H1 (cell line): Measurements from ENCODE around the gene C3. TPM values are rescaled to one million over a fixed set of nuclear protein-coding genes. Genes with fewer than 3 reads are reported as not detected.

Source experiments
- CTCF ChIA-PET: fragments of 300-600 bp; sonication (Branson Sonifier 250); formaldehyde crosslinking; loops from one replicate; lab custom pipeline; 2021; ENCODE audit not compliant: partially characterized antibody; lab: Charles Lee
- POLR2A ChIA-PET: fragments of 300-600 bp; sonication (Branson Sonifier 250); formaldehyde crosslinking; loops from one replicate; lab custom pipeline; 2021; ENCODE audit warnings: inconsistent platforms; ENCODE audit not compliant: partially characterized antibody; lab: Charles Lee
- DNase-seq, 2 experiments: peaks; one replicate each; pipeline versions ENCODE4 v3.0.0 to v3.0.0-alpha.2; 2010 to 2022; ENCODE audit warnings: low spot score in 2 of 2, low read depth in 1 of 2, mixed read lengths in 1 of 2
- FAIRE-seq: peaks from 2 replicates; lab custom pipeline; 2011; peaks lifted over from hg19 to GRCh38; lab: Jason Lieb, UNC
- H2AFZ ChIP-seq: 2 replicates; pipeline ENCODE4 v1.8.1; 2012; ENCODE audit warnings: low read length, inconsistent platforms
- H2AK5ac ChIP-seq: 2 replicates; pipeline ENCODE4 v1.6.1; 2013; ENCODE audit warnings: low read depth, low read length
- H2BK120ac ChIP-seq: replicated peaks from 2 replicates; pipeline ENCODE3; 2013; ENCODE audit warnings: low read depth, low read length, inconsistent platforms
- H2BK12ac ChIP-seq: 2 replicates; pipeline ENCODE4 v1.6.1; 2013; ENCODE audit warnings: low read depth, low read length
- H2BK15ac ChIP-seq: 2 replicates; pipeline ENCODE4 v1.6.1; 2013; ENCODE audit warnings: low read length
- H2BK20ac ChIP-seq: 2 replicates; pipeline ENCODE4 v1.6.1; 2013; ENCODE audit warnings: low read length
- H2BK5ac ChIP-seq: 2 replicates; pipeline ENCODE4 v1.6.1; 2013; ENCODE audit warnings: low read depth, low read length
- H3K14ac ChIP-seq: 2 replicates; pipeline ENCODE4 v1.6.1; 2013; ENCODE audit warnings: inconsistent platforms; ENCODE audit not compliant: insufficient read length
- H3K18ac ChIP-seq: 2 replicates; pipeline ENCODE4 v1.6.1; 2013; ENCODE audit warnings: low read length; ENCODE audit errors: extremely low read depth
- H3K23ac ChIP-seq: 2 replicates; pipeline ENCODE4 v1.6.1; 2013; ENCODE audit warnings: inconsistent platforms; ENCODE audit not compliant: insufficient read length
- H3K23me2 ChIP-seq: 2 replicates; pipeline ENCODE4 v1.6.1; 2013; ENCODE audit warnings: low read depth, low read length
- H3K27ac ChIP-seq: 2 replicates; pipeline ENCODE4 v1.6.1; 2011; ENCODE audit warnings: low read depth, low read length, inconsistent platforms
- H3K27me3 ChIP-seq, 4 experiments: replicated peaks in 1 of 4; 1 replicate in 1 of 4; 2 replicates in 3 of 4; pipeline versions ENCODE4 v1.6.1 to v1.8.1; 2011 to 2013; ENCODE audit warnings: low read length in 3 of 4, mild to moderate bottlenecking in 3 of 4, inconsistent platforms in 2 of 4, mixed read lengths in 2 of 4, moderate library complexity in 1 of 4; ENCODE audit not compliant: control insufficient read depth in 3 of 4, insufficient read depth in 3 of 4; ENCODE audit errors: extremely low read depth in 1 of 4
- H3K36me3 ChIP-seq, 4 experiments: 2 replicates each; pipeline versions ENCODE4 v1.6.1 to v1.8.1; 2011 to 2013; ENCODE audit warnings: mild to moderate bottlenecking in 4 of 4, low read length in 3 of 4, moderate library complexity in 2 of 4, control low read depth in 1 of 4, inconsistent platforms in 1 of 4; ENCODE audit not compliant: insufficient read depth in 4 of 4, control insufficient read depth in 2 of 4
- H3K4ac ChIP-seq: replicated peaks from 2 replicates; pipeline ENCODE3; 2013; ENCODE audit warnings: low read length, low read depth, mixed read lengths, inconsistent platforms; ENCODE audit not compliant: insufficient read length
- H3K4me1 ChIP-seq, 4 experiments: replicated peaks in 1 of 4; 1 replicate in 1 of 4; 2 replicates in 3 of 4; pipeline versions ENCODE4 v1.6.1 to v1.8.1; 2011 to 2013; ENCODE audit warnings: low read length in 3 of 4, inconsistent platforms in 2 of 4, mixed read lengths in 1 of 4; ENCODE audit not compliant: insufficient read depth in 4 of 4, control insufficient read depth in 3 of 4
- H3K4me2 ChIP-seq, 2 experiments: 2 replicates each; pipeline versions ENCODE4 v1.6.1 to v1.8.1; 2011 to 2013; ENCODE audit warnings: low read depth in 2 of 2, low read length in 2 of 2, control low read depth in 1 of 2, inconsistent platforms in 1 of 2, mild to moderate bottlenecking in 1 of 2; ENCODE audit not compliant: insufficient read depth in 1 of 2
- H3K4me3 ChIP-seq, 4 experiments: fragments of 200-600, 300-600 bp in 1 of 4; sonication (generic), shearing (Covaris generic), sonication (Bioruptor Twin) in 1 of 4; 2 replicates each; pipeline versions ENCODE4 v1.5.1 to v1.8.1; 2011 to 2016; ENCODE audit warnings: low read length in 4 of 4, low read depth in 3 of 4, control low read depth in 2 of 4, inconsistent platforms in 2 of 4, mild to moderate bottlenecking in 2 of 4, mixed read lengths in 1 of 4, moderate library complexity in 1 of 4; ENCODE audit not compliant: insufficient read depth in 2 of 4; ENCODE audit errors: extremely low read depth in 1 of 4
- H3K56ac ChIP-seq: replicated peaks from 2 replicates; pipeline ENCODE3; 2013; ENCODE audit warnings: low read depth, mild to moderate bottlenecking, mixed read lengths, low read length, inconsistent platforms; ENCODE audit not compliant: insufficient read length
- H3K79me1 ChIP-seq: 2 replicates; pipeline ENCODE4 v1.6.1; 2013; ENCODE audit warnings: low read depth, low read length, control low read depth
- H3K79me2 ChIP-seq, 2 experiments: 2 replicates each; pipeline versions ENCODE4 v1.6.1 to v1.8.1; 2012 to 2013; ENCODE audit warnings: low read length in 2 of 2, mild to moderate bottlenecking in 2 of 2, inconsistent platforms in 1 of 2; ENCODE audit not compliant: insufficient read depth in 2 of 2, control insufficient read depth in 1 of 2
- H3K9ac ChIP-seq, 4 experiments: replicated peaks in 1 of 4; 1 replicate in 1 of 4; 2 replicates in 3 of 4; pipeline versions ENCODE4 v1.6.1 to v1.8.1; 2011 to 2013; ENCODE audit warnings: low read depth in 3 of 4, low read length in 3 of 4, control low read depth in 2 of 4, mild to moderate bottlenecking in 2 of 4, moderate library complexity in 2 of 4, inconsistent platforms in 1 of 4; ENCODE audit errors: extremely low read depth in 1 of 4
- H3K9me3 ChIP-seq, 2 experiments: 2 replicates each; pipeline versions ENCODE4 v1.6.1 to v1.8.1; 2012 to 2013; ENCODE audit warnings: mild to moderate bottlenecking in 2 of 2, moderate library complexity in 2 of 2, control low read depth in 1 of 2, inconsistent platforms in 1 of 2, low read depth in 1 of 2, low read length in 1 of 2, mixed read lengths in 1 of 2; ENCODE audit not compliant: insufficient read depth in 2 of 2
- H4K20me1 ChIP-seq, 2 experiments: replicated peaks in 1 of 2; 2 replicates each; pipeline versions ENCODE3 to v1.8.1; 2011 to 2013; ENCODE audit warnings: inconsistent platforms in 2 of 2, low read length in 2 of 2, mild to moderate bottlenecking in 1 of 2; ENCODE audit not compliant: insufficient read depth in 2 of 2, control insufficient read depth in 1 of 2
- H4K5ac ChIP-seq: 2 replicates; pipeline ENCODE4 v1.6.1; 2013; ENCODE audit warnings: low read length, low read depth, mixed read lengths, inconsistent platforms; ENCODE audit not compliant: insufficient read length
- H4K8ac ChIP-seq: 2 replicates; pipeline ENCODE4 v1.8.0; 2013; ENCODE audit warnings: mild to moderate bottlenecking, moderate library complexity, low read length, inconsistent platforms; ENCODE audit not compliant: insufficient read depth; ENCODE audit errors: extremely low read depth
- H4K91ac ChIP-seq: replicated peaks from 2 replicates; pipeline ENCODE3; 2013; ENCODE audit warnings: low read length, mixed read lengths, inconsistent platforms; ENCODE audit not compliant: insufficient read length
- HDAC6 ChIP-seq: IDR thresholded peaks from one replicate; pipeline ENCODE4 v1.7.1; 2012; ENCODE audit warnings: low read depth, mild to moderate bottlenecking, inconsistent platforms, low read length, moderate library complexity
- WGBS, 2 experiments: shearing (Covaris generic) in 1 of 2; methylation state at CpG; one replicate each; pipeline versions ENCODE4 v1.1.6 to v1.1.7; 2013 to 2015; ENCODE audit warnings: low lambda C conversion rate in 2 of 2, mixed read lengths in 2 of 2, inconsistent platforms in 1 of 2, low coverage in 1 of 2, missing lambda C conversion rate in 1 of 2; ENCODE audit not compliant: insufficient replicate concordance in 2 of 2, insufficient coverage in 1 of 2, insufficient read length in 1 of 2; ENCODE audit errors: extremely low coverage in 1 of 2, missing lambda C conversion rate in 1 of 2; 5-methylcytosine and 5-hydroxymethylcytosine counted together
- polyA plus RNA-seq, 7 experiments: library from polyadenylated mRNA; depleted of rRNA in 3 of 7; stranded (reverse) in 5 of 7; unstranded in 2 of 7; fragments of >200 nt in 5 of 7; fragments of 200-250 nt in 2 of 7; gene quantifications; 1 replicate in 5 of 7; 2 replicates in 1 of 7; 4 replicates in 1 of 7; pipeline versions ENCODE4 v1.2.1 to v1.2.3, GENCODE V29; 2011 to 2013; ENCODE audit warnings: missing spikeins in 2 of 7, mixed read lengths in 2 of 7
- total RNA-seq: library from RNA; stranded (reverse); fragmentation: NEBNext Ultra II Directional; extraction: Animal tissue kit (Norgen Biotek cat#: 25700); gene quantifications from 2 replicates; pipeline ENCODE4 v1.2.1, GENCODE V29; 2021
- TF ChIP-seq, protein P1 (sequence below): IDR thresholded peaks from 2 replicates; pipeline ENCODE4 v1.6.1; 2012; ENCODE audit warnings: inconsistent platforms

The C3 gene
- total and polyA plus RNA-seq, 2 of the 8 experiments (the other 6 are each of a cell fraction or from before 2014, with no cell fraction given), result 6.4 to 12.8 TPM

DNA sequence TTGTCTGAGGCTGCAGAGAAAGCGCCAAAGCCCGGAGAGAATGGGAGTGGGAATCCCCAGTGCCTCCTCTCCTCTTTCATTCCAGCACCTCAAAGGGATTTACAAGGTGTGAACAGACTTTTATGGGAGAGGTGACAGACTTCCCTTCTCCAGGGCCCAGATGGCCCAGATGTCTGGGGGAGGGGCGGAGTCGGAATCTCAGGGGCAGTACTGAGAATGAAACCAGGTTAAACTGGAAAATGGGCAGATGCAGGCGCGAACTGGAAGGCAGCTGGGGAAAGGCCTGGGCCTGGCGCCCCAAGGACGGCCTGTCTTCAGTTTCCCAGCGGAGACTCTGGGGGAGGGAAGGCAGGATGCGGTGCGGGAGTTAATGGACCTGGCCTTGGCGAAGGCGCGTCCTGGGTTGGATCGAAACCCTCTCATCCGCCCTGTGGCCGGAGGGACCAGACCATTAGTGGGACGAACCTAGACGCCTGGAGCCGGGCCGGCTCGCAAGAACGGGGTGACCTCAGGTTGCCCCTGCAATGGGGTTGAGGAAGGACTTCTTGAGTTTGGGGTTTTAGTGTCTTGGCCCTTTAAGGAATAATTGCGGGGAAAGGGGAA, 18.4 kb upstream of the C3 start:
- Histone ChIP-seq H4K8ac (peak overlapping the region; percentile 76), H3K18ac (peak overlapping the region; percentile 85), H4K91ac (peak overlapping the region; percentile 83), H2AK5ac (no peak overlapping the region), H3K4me1 (peaks cover 4 to 34% (median 22%) of the 10 kb centered on the region in 4 experiments), H4K20me1 (peaks cover 0 to 5% of the 10 kb centered on the region in 2 experiments), H3K14ac (no peak overlapping the region), H3K36me3 (peaks cover 0 to 16% (median 1%) of the 10 kb centered on the region in 4 experiments; a peak in 4 of 8 replicates), H3K27ac (peak overlapping the region; percentile 66), H2BK15ac (peak overlapping the region; percentile 65; the same call in 1 of the 2 replicates), H2BK20ac (no peak overlapping the region), H3K4ac (peak overlapping the region; percentile 50), H4K5ac (peak overlapping the region; percentile 68), H2BK5ac (peak overlapping the region; percentile 69), H2AFZ (no peak overlapping the region), H3K27me3 (no peaks in the 10 kb centered on the region), H3K9me3 (no peaks in the 10 kb centered on the region), H3K23me2 (peaks cover 17% of the 10 kb centered on the region), H3K79me2 (peaks cover 0 to 13% of the 10 kb centered on the region in 2 experiments; a peak in 1 of 4 replicates), H3K4me3 (peak overlapping the region; percentile 25 to 55 (median 32); a peak in 7 of 8 replicates), H3K4me2 (peak overlapping the region; percentile 59 to 78), H3K9ac (peak overlapping the region in 3 of 4 experiments; percentile 20 to 57 (median 20); a peak in 3 of 7 replicates), H3K56ac (peak overlapping the region; percentile 10), H2BK12ac (peak overlapping the region; percentile 98), H2BK120ac (peak overlapping the region; percentile 45), H3K23ac (no peak overlapping the region), H3K79me1 (peaks cover 5% of the 10 kb centered on the region)
- ChIA-PET CTCF (interaction anchor here (0.7 to 4.7 kb wide), 10 partner anchors 9 to 151 kb away, joined by 3 to 31 read pairs (median 8); partner anchors contain the start of genes C3 and VAV1), POLR2A (interaction anchor here (1.1 to 9.7 kb wide), 9 partner anchors 10 to 248 kb away, joined by 3 to 110 read pairs (median 5); partner anchors contain the start of genes SH2D3A and TNFSF9)
- FAIRE-seq (no peak), DNase-seq (peak in 1 of 2 experiments; percentile 76)
- TF ChIP-seq HDAC6, result no peak
- TF ChIP-seq, protein P1, sequence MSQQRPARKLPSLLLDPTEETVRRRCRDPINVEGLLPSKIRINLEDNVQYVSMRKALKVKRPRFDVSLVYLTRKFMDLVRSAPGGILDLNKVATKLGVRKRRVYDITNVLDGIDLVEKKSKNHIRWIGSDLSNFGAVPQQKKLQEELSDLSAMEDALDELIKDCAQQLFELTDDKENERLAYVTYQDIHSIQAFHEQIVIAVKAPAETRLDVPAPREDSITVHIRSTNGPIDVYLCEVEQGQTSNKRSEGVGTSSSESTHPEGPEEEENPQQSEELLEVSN, result peak; percentile 2; the same call in 1 of the 2 replicates
- WGBS, 2 experiments, result 43% methylated on average over 24 of the region's 24 CpGs; no CpG with 5 or more reads in 1 of the 2 experiments
